NCI-H226 (cell line): ENCODE data around the gene GNAQ.
"Not testable (repeated sequence)": the region's sequence is repeated elsewhere in the genome, so short reads cannot be mapped to it uniquely, and the experiment has no call there.

Experiments used
- DNase-seq: peaks from one replicate; pipeline ENCODE4 v3.0.0-alpha.2; 2015

Gene GNAQ

GRCh38 chr9:78031444-78031892, at the start of gene GNAQ:
GNAQ (minus strand) TSS chr9:78031811; CDS start chr9:78031235, 576 bp downstream.
- no peak for DNase-seq

- no peak for DNase-seq
Measured at GRCh38 chr9:78074385-78075291, 43.0 kb upstream of the GNAQ start.

GRCh38 chr9:78073722-78074121, 42.1 kb upstream of the GNAQ start:
- DNase-seq, result no peak

- peak; percentile 48 for DNase-seq
Measured at GRCh38 chr9:78072586-78073199, 41.1 kb upstream of the GNAQ start.

- no peak for DNase-seq
Measured at GRCh38 chr9:78070521-78070920, 38.9 kb upstream of the GNAQ start.

GRCh38 chr9:78064075-78064474, 32.5 kb upstream of the GNAQ start:
- no peak for DNase-seq

GRCh38 chr9:78062710-78063109, 31.1 kb upstream of the GNAQ start:
- DNase-seq, result no peak

GRCh38 chr9:78054218-78054617, 22.6 kb upstream of the GNAQ start:
- not testable (repeated sequence) for DNase-seq

- no peak for DNase-seq
Measured at GRCh38 chr9:78053627-78054026, 22.0 kb upstream of the GNAQ start.

GRCh38 chr9:78050421-78050820, 18.8 kb upstream of the GNAQ start:
- no peak for DNase-seq

GRCh38 chr9:78049484-78049883, 17.9 kb upstream of the GNAQ start:
- no peak for DNase-seq

- no peak for DNase-seq
Measured at GRCh38 chr9:78047106-78047505, 15.5 kb upstream of the GNAQ start.

GRCh38 chr9:78046112-78046511, 14.5 kb upstream of the GNAQ start:
- no peak for DNase-seq

GRCh38 chr9:78044886-78045285, 13.3 kb upstream of the GNAQ start:
- no peak for DNase-seq

- DNase-seq, result no peak
Measured at GRCh38 chr9:78044189-78044588, 12.6 kb upstream of the GNAQ start.

- no peak for DNase-seq
Measured at GRCh38 chr9:78041971-78042370, 10.4 kb upstream of the GNAQ start.

GRCh38 chr9:78040726-78041125, 9.1 kb upstream of the GNAQ start:
- DNase-seq, result no peak

GRCh38 chr9:78038620-78039300, 7.1 kb upstream of the GNAQ start:
- peak; percentile 31 for DNase-seq

- DNase-seq, result peak; percentile 28
Measured at GRCh38 chr9:78035383-78035993, 3.9 kb upstream of the GNAQ start.

- no peak for DNase-seq
Measured at GRCh38 chr9:78033870-78034269, 2.3 kb upstream of the GNAQ start.

GRCh38 chr9:78032730-78033457, 1.3 kb upstream of the GNAQ start:
- DNase-seq, result no peak
